Keratinocyte (primary cell): ENCODE measurements around the gene TENM3.
"Not testable (repeated sequence)": the region's sequence is repeated elsewhere in the genome, so short reads cannot be mapped to it uniquely, and the experiment has no call there.

Experiments
- CTCF ChIP-seq, 3 experiments: IDR thresholded peaks in 1 of 3; conservative IDR thresholded peaks in 1 of 3; optimal IDR thresholded peaks in 1 of 3; 2 replicates in 2 of 3; 3 replicates in 1 of 3; pipeline versions ENCODE3 to v1.5.1; 2011; ENCODE audit warnings: low read length in 3 of 3, mild to moderate bottlenecking in 3 of 3, moderate library complexity in 2 of 3, control low read depth in 1 of 3, inconsistent platforms in 1 of 3; ENCODE audit not compliant: insufficient read depth in 2 of 3; ENCODE audit errors: extremely low read depth in 1 of 3
- EZH2 ChIP-seq: IDR thresholded peaks from one replicate; pipeline ENCODE4 v1.6.1; 2012; ENCODE audit warnings: inconsistent platforms, mild to moderate bottlenecking, low read length, moderate library complexity

- not testable (repeated sequence) for TF ChIP-seq CTCF (optimal IDR thresholded peaks at IDR 0.05 in 1 of 3, IDR thresholded peaks at IDR 0.05 in 1 of 3, conservative IDR thresholded peaks at IDR 0.05 in 1 of 3; ENCODE audit: extremely low read depth in 1 of 3, insufficient read depth in 2 of 3, low read length in 3 of 3); EZH2
Measured at GRCh38 chr4:182386576-182386975, 143.4 kb downstream of the TENM3 start.
